Activated CD4-positive, alpha-beta T cell treated with anti-CD3 and anti-CD28 coated beads, Interleukin-2, amount 10 ng/mL, durations not matched to agents 24 days and 14 days (primary cell): ENCODE results near the gene PEX7. TPM values are rescaled to one million over a fixed set of nuclear protein-coding genes. Genes with fewer than 3 reads are reported as not detected.
"Not testable (repeated sequence)": the region's sequence is repeated elsewhere in the genome, so short reads cannot be mapped to it uniquely, and the experiment has no call there.

ENCODE experiments used
- DNase-seq: peaks from one replicate; pipeline ENCODE4 v3.0.0; 2022
- H3K27ac Mint-ChIP-seq: one replicate; pipeline ENCODE4 v1.8.0; 2022; ENCODE audit warnings: mild to moderate bottlenecking, mixed read lengths
- H3K27me3 Mint-ChIP-seq: one replicate; pipeline ENCODE4 v1.8.0; 2022; ENCODE audit warnings: mixed read lengths
- H3K36me3 Mint-ChIP-seq: one replicate; pipeline ENCODE4 v1.8.0; 2022; ENCODE audit warnings: low read depth, mild to moderate bottlenecking, mixed read lengths
- H3K4me1 Mint-ChIP-seq: one replicate; pipeline ENCODE4 v1.8.0; 2021; ENCODE audit warnings: mixed read lengths
- H3K4me3 Mint-ChIP-seq: one replicate; pipeline ENCODE4 v1.8.0; 2022; ENCODE audit warnings: mild to moderate bottlenecking, moderate library complexity, mixed read lengths
- H3K9me3 Mint-ChIP-seq: one replicate; pipeline ENCODE4 v1.8.0; 2021; ENCODE audit warnings: mixed read lengths
- intact Hi-C: fragments of 100-400 bp; cut with micrococcal nuclease; formaldehyde crosslinking; loops from one replicate; pipeline ENCODE4 v1.15.1; 2023
- total RNA-seq: library from RNA; stranded (reverse); gene quantifications from 2 replicates; pipeline ENCODE4 v1.2.3, GENCODE V29; 2022

Gene PEX7
- total RNA-seq, 1 donor from 2014 or later = 4.3 TPM

- Mint-ChIP-seq H3K9me3 (no peaks in the 10 kb centered on the region), H3K27me3 (peaks cover 13% of the 10 kb centered on the region), H3K36me3 (peaks cover 3% of the 10 kb centered on the region), H3K27ac (no peak overlapping the region), H3K4me3 (no peak overlapping the region), H3K4me1 (peaks cover 10% of the 10 kb centered on the region)
- intact Hi-C loops = no loop called here
- peak; percentile 45 for DNase-seq
Observed at GRCh38 chr6:136795386-136795785, 27.0 kb upstream of the PEX7 start.

GRCh38 chr6:136795996-136796395 lies 26.4 kb upstream of the PEX7 start:
- intact Hi-C loops = no loop called here
- peaks cover 1% of the 10 kb centered on the region for H3K36me3 Mint-ChIP-seq
- peaks cover 13% of the 10 kb centered on the region for H3K27me3 Mint-ChIP-seq
- no peak for DNase-seq
- H3K9me3 Mint-ChIP-seq = no peaks in the 10 kb centered on the region
- no peak overlapping the region for H3K27ac Mint-ChIP-seq
- H3K4me3 Mint-ChIP-seq = no peak overlapping the region
- peaks cover 6% of the 10 kb centered on the region for H3K4me1 Mint-ChIP-seq

GRCh38 chr6:136798044-136798443 lies 24.3 kb upstream of the PEX7 start:
- peaks cover 5% of the 10 kb centered on the region for H3K4me1 Mint-ChIP-seq
- intact Hi-C loops = no loop called here
- H3K36me3 Mint-ChIP-seq = no peaks in the 10 kb centered on the region
- H3K9me3 Mint-ChIP-seq = no peaks in the 10 kb centered on the region
- H3K27me3 Mint-ChIP-seq = peaks cover 19% of the 10 kb centered on the region
- no peak overlapping the region for H3K4me3 Mint-ChIP-seq
- no peak for DNase-seq
- H3K27ac Mint-ChIP-seq = no peak overlapping the region

GRCh38 chr6:136801581-136801980 lies 20.8 kb upstream of the PEX7 start:
- Mint-ChIP-seq H3K36me3 (no peaks in the 10 kb centered on the region), H3K27me3 (peaks cover 19% of the 10 kb centered on the region), H3K27ac (no peak overlapping the region), H3K4me3 (no peak overlapping the region), H3K9me3 (no peaks in the 10 kb centered on the region), H3K4me1 (no peaks in the 10 kb centered on the region)
- intact Hi-C loops = no loop called here
- DNase-seq = no peak

GRCh38 chr6:136803608-136804007 lies 18.8 kb upstream of the PEX7 start:
- intact Hi-C loops = no loop called here
- Mint-ChIP-seq H3K27ac (no peak overlapping the region), H3K9me3 (no peaks in the 10 kb centered on the region), H3K4me3 (no peak overlapping the region), H3K27me3 (peaks cover 9% of the 10 kb centered on the region), H3K36me3 (no peaks in the 10 kb centered on the region), H3K4me1 (no peaks in the 10 kb centered on the region)
- no peak for DNase-seq

- Mint-ChIP-seq H3K4me1 (no peaks in the 10 kb centered on the region), H3K27me3 (peaks cover 5% of the 10 kb centered on the region), H3K9me3 (no peaks in the 10 kb centered on the region), H3K36me3 (no peaks in the 10 kb centered on the region), H3K4me3 (no peak overlapping the region), H3K27ac (no peak overlapping the region)
- DNase-seq = peak; percentile 43
- intact Hi-C loops = no loop called here
Observed at GRCh38 chr6:136809091-136809860, 13.1 kb upstream of the PEX7 start.

GRCh38 chr6:136811272-136811671 lies 11.1 kb upstream of the PEX7 start:
- no peak for DNase-seq
- Mint-ChIP-seq H3K4me3 (no peak overlapping the region), H3K27me3 (peaks cover 7% of the 10 kb centered on the region), H3K36me3 (no peaks in the 10 kb centered on the region), H3K27ac (no peak overlapping the region), H3K9me3 (no peaks in the 10 kb centered on the region), H3K4me1 (no peaks in the 10 kb centered on the region)
- intact Hi-C loops = no loop called here

GRCh38 chr6:136812174-136812573 lies 10.2 kb upstream of the PEX7 start:
- no peak for DNase-seq
- H3K27me3 Mint-ChIP-seq = peaks cover 8% of the 10 kb centered on the region
- intact Hi-C loops = no loop called here

GRCh38 chr6:136815608-136816007 lies 6.8 kb upstream of the PEX7 start:
- H3K36me3 Mint-ChIP-seq, intact Hi-C loops, DNase-seq, H3K9me3 Mint-ChIP-seq, H3K4me3 Mint-ChIP-seq, H3K4me1 Mint-ChIP-seq, H3K27ac Mint-ChIP-seq: not testable (repeated sequence)
- peaks cover 15% of the 10 kb centered on the region for H3K27me3 Mint-ChIP-seq

More at GRCh38 chr6:136812174-136812573, 10.2 kb upstream of the PEX7 start:
- Mint-ChIP-seq H3K4me3 (no peak overlapping the region), H3K9me3 (no peaks in the 10 kb centered on the region), H3K27ac (no peak overlapping the region), H3K36me3 (no peaks in the 10 kb centered on the region), H3K4me1 (no peaks in the 10 kb centered on the region)

GRCh38 chr6:136816656-136817055 lies 5.7 kb upstream of the PEX7 start:
- Mint-ChIP-seq H3K4me3 (no peak overlapping the region), H3K4me1 (peaks cover 4% of the 10 kb centered on the region), H3K36me3 (no peaks in the 10 kb centered on the region), H3K27me3 (peaks cover 12% of the 10 kb centered on the region), H3K9me3 (no peaks in the 10 kb centered on the region), H3K27ac (no peak overlapping the region)
- intact Hi-C loops = no loop called here
- DNase-seq = no peak

- Mint-ChIP-seq H3K4me1 (peaks cover 18% of the 10 kb centered on the region), H3K27ac (no peak overlapping the region), H3K9me3 (no peaks in the 10 kb centered on the region), H3K27me3 (peaks cover 9% of the 10 kb centered on the region), H3K4me3 (no peak overlapping the region), H3K36me3 (peaks cover 8% of the 10 kb centered on the region)
- DNase-seq = no peak
- intact Hi-C loops = loop anchor here (10.0 kb wide), 1 partner anchor 394 kb away; the partner anchor contains the start of gene IFNGR1
Observed at GRCh38 chr6:136820561-136820960, 1.8 kb upstream of the PEX7 start.

- intact Hi-C loops = loop anchor here (1.0 to 10.0 kb wide), 2 partner anchors 29 to 393 kb away; partner anchors contain the start of gene IFNGR1
- peaks cover 8% of the 10 kb centered on the region for H3K27me3 Mint-ChIP-seq
- H3K4me3 Mint-ChIP-seq = peak overlapping the region; percentile 95
- no peaks in the 10 kb centered on the region for H3K9me3 Mint-ChIP-seq
- no peak for DNase-seq
- peaks cover 18% of the 10 kb centered on the region for H3K4me1 Mint-ChIP-seq
- peak overlapping the region; percentile 96 for H3K27ac Mint-ChIP-seq
- H3K36me3 Mint-ChIP-seq = peaks cover 20% of the 10 kb centered on the region
Observed at GRCh38 chr6:136822046-136822375, 381 bp upstream of the PEX7 start.

- H3K36me3 Mint-ChIP-seq = peaks cover 26% of the 10 kb centered on the region
- peak overlapping the region; percentile 95 for H3K4me3 Mint-ChIP-seq
- peaks cover 20% of the 10 kb centered on the region for H3K4me1 Mint-ChIP-seq
- H3K27ac Mint-ChIP-seq = peak overlapping the region; percentile 93
- intact Hi-C loops = loop anchor here (10.0 kb wide), 1 partner anchor 392 kb away; the partner anchor contains the start of gene IFNGR1
- no peak for DNase-seq
- H3K9me3 Mint-ChIP-seq = no peaks in the 10 kb centered on the region
- peaks cover 5% of the 10 kb centered on the region for H3K27me3 Mint-ChIP-seq
Observed at GRCh38 chr6:136823128-136823660, 802 bp downstream of the PEX7 start.

GRCh38 chr6:136826216-136826615 lies 3.8 kb downstream of the PEX7 start:
- H3K36me3 Mint-ChIP-seq = peaks cover 43% of the 10 kb centered on the region
- no peaks in the 10 kb centered on the region for H3K27me3 Mint-ChIP-seq
- intact Hi-C loops = loop anchor here (10.0 kb wide), 1 partner anchor 389 kb away; the partner anchor contains the start of gene IFNGR1
- peaks cover 22% of the 10 kb centered on the region for H3K4me1 Mint-ChIP-seq
- H3K9me3 Mint-ChIP-seq = no peaks in the 10 kb centered on the region
- no peak overlapping the region for H3K27ac Mint-ChIP-seq
- H3K4me3 Mint-ChIP-seq = no peak overlapping the region
- no peak for DNase-seq
